DOHH2 (cell line): ENCODE measurements around the gene OR10H4.

ENCODE experiments used
- H3F3A ChIP-seq: fragments of 200-600 bp; sonication (generic), shearing (Covaris generic); 2 replicates; pipeline ENCODE4 v1.6.0; 2016; ENCODE audit warnings: antibody characterized with exemption, mild to moderate bottlenecking; ENCODE audit not compliant: control insufficient read depth, insufficient read depth
- H3K27ac ChIP-seq: fragments of 200-600 bp; sonication (generic); 2 replicates; pipeline ENCODE4 v1.5.1; 2014; ENCODE audit warnings: low read depth, mild to moderate bottlenecking, low read length, moderate library complexity
- H3K27me3 ChIP-seq: fragments of 200-600 bp; sonication (generic); 2 replicates; pipeline ENCODE4 v1.6.1; 2014; ENCODE audit warnings: mild to moderate bottlenecking, low read length, mixed read lengths; ENCODE audit not compliant: control insufficient read depth
- H3K36me3 ChIP-seq: fragments of 200-600 bp; sonication (generic); 2 replicates; pipeline ENCODE4 v1.6.1; 2014; ENCODE audit warnings: mild to moderate bottlenecking, low read length, moderate library complexity, mixed read lengths; ENCODE audit not compliant: control insufficient read depth
- H3K4me1 ChIP-seq: fragments of 200-600 bp; sonication (generic); 2 replicates; pipeline ENCODE4 v1.6.1; 2014; ENCODE audit warnings: mild to moderate bottlenecking, low read length, mixed read lengths; ENCODE audit not compliant: control insufficient read depth
- H3K4me2 ChIP-seq: fragments of 200-600 bp; sonication (generic); 2 replicates; pipeline ENCODE4 v1.6.0; 2014; ENCODE audit warnings: mild to moderate bottlenecking, low read length, moderate library complexity
- H3K4me3 ChIP-seq: fragments of 200-600 bp; sonication (generic); 2 replicates; pipeline ENCODE4 v1.5.1; 2014; ENCODE audit warnings: mild to moderate bottlenecking, low read length, mixed read lengths
- H3K79me2 ChIP-seq: fragments of 200-600 bp; sonication (generic); 2 replicates; pipeline ENCODE4 v1.6.1; 2014; ENCODE audit warnings: mild to moderate bottlenecking, low read length, mixed read lengths; ENCODE audit not compliant: control insufficient read depth
- H3K9me2 ChIP-seq: fragments of 200-600 bp; sonication (generic); replicated peaks from 2 replicates; pipeline ENCODE4 v1.6.1; 2014; ENCODE audit warnings: mild to moderate bottlenecking, low read length, mixed read lengths; ENCODE audit not compliant: control insufficient read depth
- H3K9me3 ChIP-seq: fragments of 200-600 bp; sonication (generic); 2 replicates; pipeline ENCODE4 v1.6.1; 2014; ENCODE audit warnings: antibody characterized with exemption, low read length, mixed read lengths; ENCODE audit not compliant: control insufficient read depth, insufficient read depth
- H4K20me1 ChIP-seq: fragments of 200-600 bp; sonication (generic); 2 replicates; pipeline ENCODE4 v1.6.0; 2014; ENCODE audit warnings: low read depth, mild to moderate bottlenecking, antibody characterized with exemption, low read length, moderate library complexity; ENCODE audit not compliant: control insufficient read depth, insufficient read depth
- CTCF ChIP-seq: fragments of 200-600 bp; sonication (generic); IDR thresholded peaks from one replicate; pipeline ENCODE4 v1.5.1; 2014; ENCODE audit warnings: antibody characterized with exemption, mild to moderate bottlenecking, low read depth, low read length; ENCODE audit not compliant: poor library complexity, severe bottlenecking
- EZH2phosphoT487 ChIP-seq: fragments of 200-600 bp; sonication (generic); IDR thresholded peaks from 2 replicates; pipeline ENCODE4 v1.6.1; 2017; ENCODE audit warnings: borderline replicate concordance, mild to moderate bottlenecking, antibody characterized with exemption, low read length, moderate library complexity, mixed read lengths

The OR10H4 gene

GRCh38 chr19:15936173-15936572 lies 12.6 kb upstream of the OR10H4 start:
- H3K4me2 ChIP-seq: no peak overlapping the region
- H3K9me3 ChIP-seq: no peaks in the 10 kb centered on the region; the same call in 1 of the 2 replicates
- no peak overlapping the region for H3K27ac ChIP-seq
- H3K9me2 ChIP-seq: no peaks in the 10 kb centered on the region
- no peaks in the 10 kb centered on the region for H4K20me1 ChIP-seq
- no peak overlapping the region for H3K4me3 ChIP-seq
- H3K4me1 ChIP-seq: no peaks in the 10 kb centered on the region
- no peaks in the 10 kb centered on the region for H3K27me3 ChIP-seq
- H3F3A ChIP-seq: no peaks in the 10 kb centered on the region
- no peak for TF ChIP-seq EZH2phosphoT487
- H3K79me2 ChIP-seq: no peaks in the 10 kb centered on the region
- H3K36me3 ChIP-seq: no peaks in the 10 kb centered on the region

GRCh38 chr19:15936950-15937349 lies 11.9 kb upstream of the OR10H4 start:
- Histone ChIP-seq H3K9me3 (no peaks in the 10 kb centered on the region; the same call in 1 of the 2 replicates), H3K27ac (no peak overlapping the region), H3K36me3 (no peaks in the 10 kb centered on the region), H3K4me1 (no peaks in the 10 kb centered on the region), H3K9me2 (no peaks in the 10 kb centered on the region), H3K27me3 (no peaks in the 10 kb centered on the region), H3F3A (no peaks in the 10 kb centered on the region), H3K4me3 (no peak overlapping the region), H3K79me2 (no peaks in the 10 kb centered on the region), H3K4me2 (no peak overlapping the region), H4K20me1 (no peaks in the 10 kb centered on the region)
- TF ChIP-seq CTCF (no peak), EZH2phosphoT487 (no peak)

GRCh38 chr19:15937771-15938170 lies 11.0 kb upstream of the OR10H4 start:
- Histone ChIP-seq H3K9me3 (no peaks in the 10 kb centered on the region; the same call in 1 of the 2 replicates), H3K9me2 (no peaks in the 10 kb centered on the region), H3K4me3 (no peak overlapping the region)

More at GRCh38 chr19:15937771-15938170, 11.0 kb upstream of the OR10H4 start:
- H3K27ac ChIP-seq: no peak overlapping the region
- H3K4me1 ChIP-seq: no peaks in the 10 kb centered on the region
- H4K20me1 ChIP-seq: no peaks in the 10 kb centered on the region
- H3K79me2 ChIP-seq: no peaks in the 10 kb centered on the region
- no peaks in the 10 kb centered on the region for H3K36me3 ChIP-seq
- H3K4me2 ChIP-seq: no peak overlapping the region
- no peaks in the 10 kb centered on the region for H3K27me3 ChIP-seq
- TF ChIP-seq EZH2phosphoT487 (no peak), CTCF (no peak)
- no peaks in the 10 kb centered on the region for H3F3A ChIP-seq
